HCT116 (cell line): Measurements from ENCODE around the gene ABHD4. TPM values are rescaled to one million over a fixed set of nuclear protein-coding genes. Genes with fewer than 3 reads are reported as not detected.
A peak's percentile ranks its signal among the peaks of the same experiment; 100 is the strongest.

Source experiments
- ATAC-seq: fragments of 200-7000 bp; cut with Tn5 transposase; 2 replicates; pipeline ENCODE4 v1.9.1; 2020; ENCODE audit warnings: mild to moderate bottlenecking, moderate library complexity
- BruUV-seq: library from RNA; stranded (reverse); fragments of 400-500 nt; replicated peaks from 2 replicates; lab custom pipeline; 2021; lab: Mats Ljungman, UMichigan
- CTCF ChIA-PET: fragments of 300-600 bp; sonication (Branson Sonifier 250); formaldehyde crosslinking; loops from one replicate; lab custom pipeline; 2021; ENCODE audit warnings: antibody characterized with exemption; lab: Charles Lee
- POLR2A ChIA-PET: fragments of 300-600, 350-600 bp; sonication (Branson Sonifier 250); formaldehyde crosslinking; loops from one replicate; lab custom pipeline; 2021; ENCODE audit warnings: antibody characterized with exemption; lab: Charles Lee
- RAD21 ChIA-PET, 2 experiments: fragments of 300-600 bp; sonication (Branson Sonifier 250); formaldehyde crosslinking; loops; one replicate each; lab custom pipeline; 2023; ENCODE audit warnings: low total read pairs in 2 of 2; ENCODE audit not compliant: uncharacterized antibody in 2 of 2, unreplicated experiment in 2 of 2, low non-redundant PET in 1 of 2; lab: Charles Lee
- DNase-seq: peaks from one replicate; pipeline ENCODE4 v3.0.0-alpha.2; 2010; ENCODE audit warnings: low read depth, low spot score
- H2AFZ ChIP-seq: fragments of 200-600 bp; shearing (Covaris generic), sonication (generic); 2 replicates; pipeline ENCODE4 v1.6.1; 2017; ENCODE audit warnings: low read depth, mixed run types, mixed read lengths, antibody characterized with exemption, low read length; ENCODE audit not compliant: poor library complexity, severe bottlenecking
- H3K27ac ChIP-seq: 2 replicates; pipeline ENCODE4 v1.5.1; 2012; ENCODE audit warnings: low read depth, low read length
- H3K27me3 ChIP-seq: fragments of 200-600 bp; sonication (generic); 2 replicates; pipeline ENCODE4 v1.6.1; 2016; ENCODE audit warnings: mixed run types, low read length, mixed read lengths; ENCODE audit not compliant: insufficient read depth
- H3K36me3 ChIP-seq, 2 experiments: fragments of 200-500 bp in 1 of 2; fragments of 200-600 bp in 1 of 2; sonication (Bioruptor generic) in 1 of 2; sonication (generic) in 1 of 2; 2 replicates each; pipeline versions ENCODE4 v1.5.1 to v1.6.1; 2014 to 2016; ENCODE audit warnings: low read length in 2 of 2, inconsistent platforms in 1 of 2, mixed read lengths in 1 of 2, mixed run types in 1 of 2; ENCODE audit not compliant: insufficient read depth in 2 of 2, control insufficient read depth in 1 of 2
- H3K4me1 ChIP-seq, 2 experiments: fragments of 200-600 bp in 1 of 2; sonication (generic) in 1 of 2; 2 replicates each; pipeline versions ENCODE4 v1.5.1 to v1.6.1; 2012 to 2017; ENCODE audit warnings: low read length in 2 of 2, inconsistent platforms in 1 of 2, mild to moderate bottlenecking in 1 of 2, mixed read lengths in 1 of 2, mixed run types in 1 of 2, moderate library complexity in 1 of 2; ENCODE audit not compliant: insufficient read depth in 2 of 2, control insufficient read depth in 1 of 2
- H3K4me2 ChIP-seq: fragments of 200-600 bp; sonication (generic); 2 replicates; pipeline ENCODE4 v1.6.1; 2017; ENCODE audit warnings: mixed run types, low read length, mixed read lengths
- H3K4me3 ChIP-seq, 2 experiments: fragments of 200-600 bp in 1 of 2; sonication (generic) in 1 of 2; replicated peaks in 1 of 2; 2 replicates each; pipeline ENCODE4 v1.5.1; 2011 to 2016; ENCODE audit warnings: low read length in 2 of 2, control low read depth in 1 of 2, low read depth in 1 of 2, mild to moderate bottlenecking in 1 of 2, mixed read lengths in 1 of 2, mixed run types in 1 of 2
- H3K79me2 ChIP-seq: fragments of 200-600 bp; sonication (generic); 2 replicates; pipeline ENCODE4 v1.6.1; 2017; ENCODE audit warnings: mild to moderate bottlenecking, mixed run types, low read length, moderate library complexity, mixed read lengths; ENCODE audit not compliant: insufficient read depth
- H3K9ac ChIP-seq: fragments of 200-600 bp; sonication (generic); 2 replicates; pipeline ENCODE4 v1.6.1; 2016; ENCODE audit warnings: low read length, mixed read lengths
- H3K9me2 ChIP-seq: fragments of 200-600 bp; sonication (generic), shearing (Covaris generic); 2 replicates; pipeline ENCODE4 v1.6.1; 2017; ENCODE audit warnings: mixed run types, mild to moderate bottlenecking, moderate library complexity; ENCODE audit not compliant: insufficient read depth
- H3K9me3 ChIP-seq, 2 experiments: fragments of 200-500 bp in 1 of 2; fragments of 200-600 bp in 1 of 2; sonication (Bioruptor generic) in 1 of 2; sonication (generic) in 1 of 2; 2 replicates each; pipeline ENCODE4 v1.6.1; 2014 to 2017; ENCODE audit warnings: low read length in 2 of 2, mixed read lengths in 2 of 2, inconsistent platforms in 1 of 2, low read depth in 1 of 2, mild to moderate bottlenecking in 1 of 2, mixed run types in 1 of 2, moderate library complexity in 1 of 2; ENCODE audit not compliant: control insufficient read depth in 1 of 2, insufficient read depth in 1 of 2
- H4K20me1 ChIP-seq: fragments of 200-600 bp; sonication (generic), shearing (Covaris generic); 2 replicates; pipeline ENCODE4 v1.6.1; 2017; ENCODE audit warnings: mixed run types, mild to moderate bottlenecking, moderate library complexity; ENCODE audit not compliant: insufficient read depth
- CBX3 ChIP-seq: IDR thresholded peaks from 2 replicates; pipeline ENCODE4 v1.6.1; 2012; ENCODE audit warnings: low read depth
- CEBPB ChIP-seq: IDR thresholded peaks from 2 replicates; pipeline ENCODE4 v1.6.1; 2012; ENCODE audit warnings: low read depth
- EGR1 ChIP-seq: IDR thresholded peaks from 2 replicates; pipeline ENCODE4 v1.6.1; 2012; ENCODE audit warnings: low read depth
- EZH2 ChIP-seq: fragments of 200-600 bp; sonication (generic); IDR thresholded peaks from 2 replicates; pipeline ENCODE4 v1.6.1; 2017; ENCODE audit warnings: antibody characterized with exemption, mixed run types
- EZH2phosphoT487 ChIP-seq: fragments of 200-600 bp; IDR thresholded peaks from 2 replicates; pipeline ENCODE4 v1.6.1; 2018; ENCODE audit warnings: antibody characterized with exemption, borderline replicate concordance
- FOSL1 ChIP-seq: IDR thresholded peaks from 2 replicates; pipeline ENCODE4 v1.6.1; 2012; ENCODE audit warnings: low read depth
- JUND ChIP-seq: IDR thresholded peaks from 2 replicates; pipeline ENCODE4 v1.6.1; 2012
- POLR2AphosphoS5 ChIP-seq: IDR thresholded peaks from 2 replicates; pipeline ENCODE4 v1.6.1; 2011; ENCODE audit warnings: mild to moderate bottlenecking, low read depth, low read length, moderate library complexity
- RAD21 ChIP-seq: IDR thresholded peaks from 2 replicates; pipeline ENCODE4 v1.6.1; 2012; ENCODE audit warnings: low read depth, mild to moderate bottlenecking
- SIN3A ChIP-seq: IDR thresholded peaks from 2 replicates; pipeline ENCODE4 v1.6.1; 2012; ENCODE audit warnings: low read depth
- SP1 ChIP-seq: IDR thresholded peaks from 2 replicates; pipeline ENCODE4 v1.6.1; 2012; ENCODE audit warnings: low read depth
- SRF ChIP-seq: IDR thresholded peaks from 2 replicates; pipeline ENCODE4 v1.6.1; 2012; ENCODE audit warnings: low read depth
- TCF7L2 ChIP-seq: IDR thresholded peaks from 2 replicates; pipeline ENCODE4 v1.7.0; 2011; ENCODE audit warnings: borderline replicate concordance, inconsistent platforms; ENCODE audit not compliant: insufficient read depth, insufficient read length; ENCODE audit errors: extremely low read depth
- YY1 ChIP-seq: IDR thresholded peaks from 2 replicates; pipeline ENCODE4 v1.6.1; 2011; ENCODE audit warnings: low read length, low read depth, moderate library complexity, mild to moderate bottlenecking; ENCODE audit not compliant: insufficient replicate concordance; ENCODE audit errors: extremely low read depth
- ZFX ChIP-seq: fragments of 450-650 bp; IDR thresholded peaks from 2 replicates; pipeline ENCODE4 v1.6.1; 2017
- ZNF274 ChIP-seq: fragments of 200-500 bp; sonication (Bioruptor generic); IDR thresholded peaks from 2 replicates; pipeline ENCODE4 v1.6.1; 2014; ENCODE audit warnings: mild to moderate bottlenecking, low read depth, low read length, inconsistent platforms
- intact Hi-C: fragments of 100-400 bp; cut with micrococcal nuclease; formaldehyde crosslinking; loops from 2 replicates; pipeline ENCODE4 v1.10.0; 2022
- total RNA-seq: library from RNA; stranded (reverse); gene quantifications from one replicate; pipeline ENCODE4 v1.2.1, GENCODE V29; 2021; ENCODE audit not compliant: unreplicated experiment
- TF ChIP-seq, protein P1 (sequence below): IDR thresholded peaks from 2 replicates; pipeline ENCODE4 v1.6.1; 2012
- TF ChIP-seq, protein P2 (sequence below): IDR thresholded peaks from 2 replicates; pipeline ENCODE4 v1.6.1; 2012
- TF ChIP-seq, protein P3 (sequence below): IDR thresholded peaks from 2 replicates; pipeline ENCODE4 v1.6.1; 2012; ENCODE audit warnings: low read depth

ABHD4 gene
- total RNA-seq, 1 experiment from 2014 or later: 9.4 TPM

DNA sequence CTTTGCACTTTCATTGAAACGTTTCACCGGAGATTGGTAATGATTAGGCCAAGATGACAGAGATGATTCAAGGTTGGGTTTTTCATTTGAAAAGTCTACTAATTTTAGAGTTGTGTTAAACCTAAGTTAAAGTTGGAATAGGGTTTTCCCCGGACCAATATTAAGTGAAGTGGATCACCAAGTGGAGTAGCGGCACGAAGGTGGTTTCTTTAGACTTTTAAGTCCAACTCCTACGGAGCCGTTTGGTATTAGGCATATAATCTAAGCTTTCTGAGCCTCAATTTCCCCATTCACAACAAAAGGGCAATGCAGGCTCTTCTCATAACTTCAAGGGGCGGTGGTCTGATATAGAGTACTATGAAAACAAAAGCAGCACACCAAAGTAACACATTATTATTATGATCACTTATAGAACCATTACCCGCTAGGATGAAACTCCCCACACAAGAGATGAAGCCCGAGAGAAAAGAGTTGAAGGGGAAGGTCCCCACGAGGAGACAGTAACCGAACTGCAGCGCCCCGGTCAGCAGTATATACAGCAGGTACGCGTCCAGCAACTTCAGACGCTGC lies 9.5 kb upstream of the ABHD4 start:
- Histone ChIP-seq H3K9me3 (no peaks in the 10 kb centered on the region), H3K79me2 (peaks cover 53% of the 10 kb centered on the region), H2AFZ (no peak overlapping the region), H3K9ac (peak overlapping the region; percentile 76), H3K27ac (peak overlapping the region; percentile 59), H3K36me3 (0 out of 4 replicates have a peak, but pooled peaks cover 0 to 2% of the 10 kb centered on the region in 2 experiments), H3K27me3 (0 out of 2 replicates have a peak, but pooled peaks cover 6% of the 10 kb centered on the region), H3K4me1 (peaks cover 10 to 22% of the 10 kb centered on the region in 2 experiments), H3K9me2 (no peaks in the 10 kb centered on the region), H3K4me2 (peak overlapping the region; percentile 80), H3K4me3 (peak overlapping the region; percentile 71 to 93)
- ChIA-PET CTCF (interaction anchor here (1.0 to 2.8 kb wide), 9 partner anchors 10 to 341 kb away, joined by 3 to 37 read pairs (median 4); partner anchors contain the start of genes ABHD4 and OR6J1), POLR2A (interaction anchor here (0.9 to 2.0 kb wide), 6 partner anchors 9 to 63 kb away, joined by 3 to 9 read pairs (median 6); no protein-coding TSS in a partner anchor)
- TSS peak; percentile 74 for BruUV-seq
- no peak for DNase-seq
- TF ChIP-seq, protein P1, sequence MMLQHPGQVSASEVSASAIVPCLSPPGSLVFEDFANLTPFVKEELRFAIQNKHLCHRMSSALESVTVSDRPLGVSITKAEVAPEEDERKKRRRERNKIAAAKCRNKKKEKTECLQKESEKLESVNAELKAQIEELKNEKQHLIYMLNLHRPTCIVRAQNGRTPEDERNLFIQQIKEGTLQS: no peak
- TF ChIP-seq CEBPB (no peak), POLR2AphosphoS5 (no peak), JUND (no peak), ZFX (no peak), SRF (no peak), ZNF274 (no peak), CBX3 (no peak), RAD21 (no peak), YY1 (no peak), FOSL1 (no peak), SP1 (no peak), EZH2phosphoT487 (no peak), EZH2 (no peak), TCF7L2 (no peak), SIN3A (no peak), EGR1 (no peak)
- TF ChIP-seq, protein P2, sequence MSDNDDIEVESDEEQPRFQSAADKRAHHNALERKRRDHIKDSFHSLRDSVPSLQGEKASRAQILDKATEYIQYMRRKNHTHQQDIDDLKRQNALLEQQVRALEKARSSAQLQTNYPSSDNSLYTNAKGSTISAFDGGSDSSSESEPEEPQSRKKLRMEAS: no peak
- TF ChIP-seq, protein P3, sequence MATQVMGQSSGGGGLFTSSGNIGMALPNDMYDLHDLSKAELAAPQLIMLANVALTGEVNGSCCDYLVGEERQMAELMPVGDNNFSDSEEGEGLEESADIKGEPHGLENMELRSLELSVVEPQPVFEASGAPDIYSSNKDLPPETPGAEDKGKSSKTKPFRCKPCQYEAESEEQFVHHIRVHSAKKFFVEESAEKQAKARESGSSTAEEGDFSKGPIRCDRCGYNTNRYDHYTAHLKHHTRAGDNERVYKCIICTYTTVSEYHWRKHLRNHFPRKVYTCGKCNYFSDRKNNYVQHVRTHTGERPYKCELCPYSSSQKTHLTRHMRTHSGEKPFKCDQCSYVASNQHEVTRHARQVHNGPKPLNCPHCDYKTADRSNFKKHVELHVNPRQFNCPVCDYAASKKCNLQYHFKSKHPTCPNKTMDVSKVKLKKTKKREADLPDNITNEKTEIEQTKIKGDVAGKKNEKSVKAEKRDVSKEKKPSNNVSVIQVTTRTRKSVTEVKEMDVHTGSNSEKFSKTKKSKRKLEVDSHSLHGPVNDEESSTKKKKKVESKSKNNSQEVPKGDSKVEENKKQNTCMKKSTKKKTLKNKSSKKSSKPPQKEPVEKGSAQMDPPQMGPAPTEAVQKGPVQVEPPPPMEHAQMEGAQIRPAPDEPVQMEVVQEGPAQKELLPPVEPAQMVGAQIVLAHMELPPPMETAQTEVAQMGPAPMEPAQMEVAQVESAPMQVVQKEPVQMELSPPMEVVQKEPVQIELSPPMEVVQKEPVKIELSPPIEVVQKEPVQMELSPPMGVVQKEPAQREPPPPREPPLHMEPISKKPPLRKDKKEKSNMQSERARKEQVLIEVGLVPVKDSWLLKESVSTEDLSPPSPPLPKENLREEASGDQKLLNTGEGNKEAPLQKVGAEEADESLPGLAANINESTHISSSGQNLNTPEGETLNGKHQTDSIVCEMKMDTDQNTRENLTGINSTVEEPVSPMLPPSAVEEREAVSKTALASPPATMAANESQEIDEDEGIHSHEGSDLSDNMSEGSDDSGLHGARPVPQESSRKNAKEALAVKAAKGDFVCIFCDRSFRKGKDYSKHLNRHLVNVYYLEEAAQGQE: no peak
- TF ChIP-seq, all 23 proteins: peak for 0
- no peak for ATAC-seq
- intact Hi-C loops: no loop called here
- RAD21 ChIA-PET: interaction anchor here (0.9 to 1.8 kb wide), 2 partner anchors 10 to 64 kb away, joined by 5 read pairs; partner anchors contain the start of gene ABHD4 (in 1 of the 2)
- H4K20me1 ChIP-seq: no peaks in the 10 kb centered on the region
